GM12891 (cell line): ENCODE results near the gene RRAGC.

Source experiments
- DNase-seq: peaks from one replicate; pipeline ENCODE4 v3.0.0; 2011; ENCODE audit warnings: low spot score; ENCODE audit not compliant: insufficient read length
- FAIRE-seq: peaks from 2 replicates; lab custom pipeline; 2011; peaks lifted over from hg19 to GRCh38; lab: Jason Lieb, UNC
- PAX5 ChIP-seq: IDR thresholded peaks from 2 replicates; pipeline ENCODE4 v1.6.1; 2011; ENCODE audit warnings: low read length, moderate library complexity, mild to moderate bottlenecking; ENCODE audit not compliant: insufficient read depth, severe bottlenecking
- POLR2A ChIP-seq: IDR thresholded peaks from 2 replicates; pipeline ENCODE4 v1.6.1; 2011; ENCODE audit warnings: low read depth, low read length, control low read depth
- POLR2AphosphoS5 ChIP-seq: IDR thresholded peaks from 2 replicates; pipeline ENCODE4 v1.6.1; 2011; ENCODE audit warnings: low read depth, low read length, control low read depth
- POU2F2 ChIP-seq: IDR thresholded peaks from 2 replicates; pipeline ENCODE4 v1.6.1; 2011; ENCODE audit warnings: low read depth, mild to moderate bottlenecking, control low read depth, low read length, moderate library complexity
- SPI1 ChIP-seq: IDR thresholded peaks from 2 replicates; pipeline ENCODE4 v1.6.1; 2011; ENCODE audit warnings: low read depth, low read length, control low read depth
- TAF1 ChIP-seq: IDR thresholded peaks from 2 replicates; pipeline ENCODE4 v1.6.1; 2011; ENCODE audit warnings: low read depth, low read length, control low read depth

The RRAGC gene

GRCh38 chr1:38888423-38889333, 29.1 kb upstream of the RRAGC start:
- FAIRE-seq = no peak
- no peak for DNase-seq
- TF ChIP-seq PAX5 (no peak), TAF1 (no peak), SPI1 (no peak), POLR2A (no peak), POU2F2 (no peak), POLR2AphosphoS5 (no peak)

- FAIRE-seq (no peak), DNase-seq (no peak)
- no peak for TF ChIP-seq PAX5
- TF ChIP-seq POLR2A = no peak
- no peak for TF ChIP-seq POLR2AphosphoS5
- no peak for TF ChIP-seq TAF1
- no peak for TF ChIP-seq SPI1
- TF ChIP-seq POU2F2 = no peak
Measured at GRCh38 chr1:38885092-38885491, 25.5 kb upstream of the RRAGC start.

GRCh38 chr1:38881487-38881886, 21.9 kb upstream of the RRAGC start, which contains the start of gene GJA9:
Gene GJA9, minus strand, starts transcription at chr1:38881587. Its CDS starts 5,489 bp downstream, at chr1:38876098.
- TF ChIP-seq SPI1 = no peak
- TF ChIP-seq PAX5 = no peak
- no peak for TF ChIP-seq POLR2A
- no peak for TF ChIP-seq TAF1
- TF ChIP-seq POU2F2 = no peak
- TF ChIP-seq POLR2AphosphoS5 = no peak
- DNase-seq (no peak), FAIRE-seq (no peak)

GRCh38 chr1:38875811-38876210, 16.2 kb upstream of the RRAGC start:
- FAIRE-seq (no peak), DNase-seq (no peak)
- TF ChIP-seq TAF1 (no peak), POLR2AphosphoS5 (no peak), PAX5 (no peak), SPI1 (no peak), POU2F2 (no peak), POLR2A (no peak)

GRCh38 chr1:38873027-38873969, 13.7 kb upstream of the RRAGC start, which contains the start of gene MYCBP:
Gene MYCBP, minus strand, starts transcription at chr1:38873348. Its CDS starts 43 bp downstream, at chr1:38873305.
- FAIRE-seq = peak; percentile 99
- peak; percentile 36; the same call in 1 of the 2 replicates for TF ChIP-seq TAF1
- peak; percentile 72 for TF ChIP-seq POLR2AphosphoS5
- peak; percentile 66; the same call in 1 of the 2 replicates for TF ChIP-seq POU2F2
- TF ChIP-seq PAX5 = no peak
- peak; percentile 57; the same call in 1 of the 2 replicates for TF ChIP-seq POLR2A
- peak; percentile 48; the same call in 1 of the 2 replicates for TF ChIP-seq SPI1

GRCh38 chr1:38872401-38873026, 12.9 kb upstream of the RRAGC start:
- no peak for TF ChIP-seq POU2F2
- no peak for TF ChIP-seq POLR2AphosphoS5
- TF ChIP-seq PAX5 = no peak
- TF ChIP-seq POLR2A = no peak
- TF ChIP-seq SPI1 = no peak; the same call in 1 of the 2 replicates
- no peak for TF ChIP-seq TAF1
- DNase-seq (peak; percentile 42), FAIRE-seq (peak; percentile 73)

More at GRCh38 chr1:38873027-38873969, 13.7 kb upstream of the RRAGC start, which contains the start of gene MYCBP:
- peak; percentile 97 for DNase-seq

GRCh38 chr1:38870996-38871395, 11.4 kb upstream of the RRAGC start:
- DNase-seq = no peak
- FAIRE-seq = no peak
- TF ChIP-seq SPI1 = no peak
- TF ChIP-seq PAX5 = no peak
- no peak for TF ChIP-seq POU2F2
- TF ChIP-seq POLR2AphosphoS5 = no peak
- TF ChIP-seq POLR2A = no peak
- no peak for TF ChIP-seq TAF1

GRCh38 chr1:38867208-38867607, 7.6 kb upstream of the RRAGC start:
- DNase-seq (no peak), FAIRE-seq (no peak)
- TF ChIP-seq TAF1 = no peak
- TF ChIP-seq SPI1 = no peak
- TF ChIP-seq PAX5 = no peak
